Right lobe of liver (tissue), 4 donors: ENCODE results near the gene CHMP4B.

Experiments
- CTCF ChIP-seq, 4 donors: fragments of 200-600 bp in 3 of 4; fragments of 450-650 bp in 1 of 4; IDR thresholded peaks; one replicate each; pipeline versions ENCODE4 v1.5.1 to v1.8.0; 2016 to 2022; ENCODE audit warnings: antibody characterized with exemption in 4 of 4, mild to moderate bottlenecking in 2 of 4
- POLR2A ChIP-seq: fragments of 450-650 bp; IDR thresholded peaks from one replicate; pipeline ENCODE4 v1.6.1; 2017; ENCODE audit warnings: antibody characterized with exemption, mild to moderate bottlenecking
- donor health status: DM: no; HTN: no; CAD: no.
- donor health status: DM: no; HTN: no; CAD: no.
- donor health status: DM: no; HTN: yes; CAD: no.

DNA sequence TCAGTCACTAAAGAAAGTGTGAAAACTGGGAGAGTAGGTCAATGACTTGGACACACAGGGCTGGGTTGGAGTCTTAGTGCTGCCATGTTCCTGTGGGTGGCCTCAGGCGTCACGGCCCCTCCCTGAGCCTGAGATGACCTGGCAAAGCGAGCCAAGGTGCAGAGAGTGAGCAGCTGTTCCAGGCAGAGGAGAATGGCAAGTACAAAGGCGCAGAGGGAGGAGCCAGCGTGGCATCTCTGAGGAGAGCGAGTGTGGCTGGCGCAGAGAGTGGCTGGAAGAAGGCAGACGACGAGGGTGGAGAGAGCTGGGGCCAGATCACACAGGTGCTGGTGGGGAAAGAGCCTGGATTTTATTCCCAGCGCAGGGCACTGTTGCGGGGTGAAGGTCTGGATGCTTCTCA, 20.6 kb upstream of the CHMP4B start:
- TF ChIP-seq CTCF (IDR thresholded peaks at IDR 0.05) = no peak
- TF ChIP-seq POLR2A = no peak
